Ovary (tissue), 3 donors: ENCODE measurements around the gene TTLL11.

Experiments used
- EP300 ChIP-seq: sonication (generic); formaldehyde crosslinking; IDR thresholded peaks from one replicate; pipeline ENCODE4 v1.6.1; 2017; ENCODE audit warnings: antibody characterized with exemption
- TF ChIP-seq, protein P1 (sequence below), 3 donors: fragments of 450-650 bp in 2 of 3; fragments of 200-600 bp in 1 of 3; IDR thresholded peaks; one replicate each; pipeline versions ENCODE4 v1.5.1 to v1.8.0; 2016 to 2022; ENCODE audit warnings: antibody characterized with exemption in 3 of 3, mild to moderate bottlenecking in 1 of 3
- donor health status: DM: no; HTN: no; CAD: no.

GRCh38 chr9:121954477-121955140 is 138.5 kb downstream of the TTLL11 start:
- TF ChIP-seq EP300, result no peak
- TF ChIP-seq, protein P1, sequence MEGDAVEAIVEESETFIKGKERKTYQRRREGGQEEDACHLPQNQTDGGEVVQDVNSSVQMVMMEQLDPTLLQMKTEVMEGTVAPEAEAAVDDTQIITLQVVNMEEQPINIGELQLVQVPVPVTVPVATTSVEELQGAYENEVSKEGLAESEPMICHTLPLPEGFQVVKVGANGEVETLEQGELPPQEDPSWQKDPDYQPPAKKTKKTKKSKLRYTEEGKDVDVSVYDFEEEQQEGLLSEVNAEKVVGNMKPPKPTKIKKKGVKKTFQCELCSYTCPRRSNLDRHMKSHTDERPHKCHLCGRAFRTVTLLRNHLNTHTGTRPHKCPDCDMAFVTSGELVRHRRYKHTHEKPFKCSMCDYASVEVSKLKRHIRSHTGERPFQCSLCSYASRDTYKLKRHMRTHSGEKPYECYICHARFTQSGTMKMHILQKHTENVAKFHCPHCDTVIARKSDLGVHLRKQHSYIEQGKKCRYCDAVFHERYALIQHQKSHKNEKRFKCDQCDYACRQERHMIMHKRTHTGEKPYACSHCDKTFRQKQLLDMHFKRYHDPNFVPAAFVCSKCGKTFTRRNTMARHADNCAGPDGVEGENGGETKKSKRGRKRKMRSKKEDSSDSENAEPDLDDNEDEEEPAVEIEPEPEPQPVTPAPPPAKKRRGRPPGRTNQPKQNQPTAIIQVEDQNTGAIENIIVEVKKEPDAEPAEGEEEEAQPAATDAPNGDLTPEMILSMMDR (IDR thresholded peaks at IDR 0.05), result no peak
